NB4 (cell line): ENCODE results near the gene PLA2G4B.

Experiments used
- CTCF ChIP-seq: IDR thresholded peaks from one replicate; pipeline ENCODE4 v1.5.1; 2012; ENCODE audit warnings: low read depth, low read length
- MAX ChIP-seq: IDR thresholded peaks from 2 replicates; pipeline ENCODE4 v1.6.1; 2011; ENCODE audit warnings: low read depth, low read length
- POLR2A ChIP-seq: IDR thresholded peaks from 2 replicates; pipeline ENCODE4 v1.6.1; 2011; ENCODE audit warnings: mild to moderate bottlenecking; ENCODE audit not compliant: insufficient read length; ENCODE audit errors: extremely low read depth

GRCh38 chr15:41817327-41817726, 21.3 kb upstream of the PLA2G4B start:
- TF ChIP-seq POLR2A (no peak), CTCF (no peak), MAX (no peak)
